GM12892 (cell line): ENCODE measurements around the gene PPP1R2C.

ENCODE experiments used
- POLR2A ChIP-seq: IDR thresholded peaks from 2 replicates; pipeline ENCODE4 v1.6.1; 2011; ENCODE audit warnings: low read depth, low read length, control low read depth
- POLR2AphosphoS5 ChIP-seq: IDR thresholded peaks from 2 replicates; pipeline ENCODE4 v1.6.1; 2011; ENCODE audit warnings: low read depth, low read length, control low read depth

GRCh38 chrX:42778096-42778495 is at the start of gene PPP1R2C:
- TF ChIP-seq POLR2A (no peak), POLR2AphosphoS5 (no peak)
